Ramos (cell line): Measurements from ENCODE around the gene C11orf52.

Experiments
- in situ Hi-C: fragments of 300-500 bp; cut with MboI; formaldehyde crosslinking; loops from one replicate; pipeline ENCODE4 v1.14.3; 2022; ENCODE audit warnings: low sequenced_read_pairs; ENCODE audit not compliant: unreplicated experiment

The C11orf52 gene

DNA sequence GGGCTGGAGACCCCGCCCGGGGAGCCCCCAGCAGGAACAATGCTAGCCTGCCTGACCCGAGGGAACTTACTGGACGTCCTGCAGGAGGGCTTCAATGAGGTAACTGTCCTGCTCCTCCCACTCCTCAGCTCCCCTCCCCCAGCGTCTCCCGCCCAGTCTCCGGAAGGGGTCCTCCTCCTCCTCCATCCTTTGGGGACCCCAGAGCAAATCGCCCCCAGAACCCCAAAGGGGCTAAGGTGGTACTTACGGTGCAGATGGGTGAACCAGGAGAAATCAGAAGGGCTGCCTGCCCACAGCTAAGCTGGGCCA, 18.7 kb downstream of the C11orf52 start:
- in situ Hi-C loops, result no loop called here

DNA sequence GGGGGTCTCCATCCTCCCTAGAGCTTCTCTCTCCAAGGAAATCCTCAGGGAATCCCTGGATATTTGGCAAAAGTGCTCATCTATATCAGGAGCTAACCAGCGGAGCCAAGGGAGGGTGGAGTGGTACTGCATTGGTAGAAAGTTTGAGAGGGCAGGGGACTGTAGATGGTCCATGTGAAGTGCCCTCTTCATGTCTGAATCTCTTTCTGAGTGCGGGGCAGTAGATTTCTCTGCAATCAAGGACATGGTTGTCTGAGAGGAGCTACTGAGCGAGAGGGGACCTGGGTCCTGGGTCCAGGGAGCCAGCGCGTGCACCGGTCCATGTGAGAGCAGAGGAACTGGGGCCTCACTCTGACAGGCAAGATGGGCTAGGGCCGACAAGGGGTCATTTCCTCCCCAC, 19.1 kb downstream of the C11orf52 start:
- in situ Hi-C loops, result no loop called here

DNA sequence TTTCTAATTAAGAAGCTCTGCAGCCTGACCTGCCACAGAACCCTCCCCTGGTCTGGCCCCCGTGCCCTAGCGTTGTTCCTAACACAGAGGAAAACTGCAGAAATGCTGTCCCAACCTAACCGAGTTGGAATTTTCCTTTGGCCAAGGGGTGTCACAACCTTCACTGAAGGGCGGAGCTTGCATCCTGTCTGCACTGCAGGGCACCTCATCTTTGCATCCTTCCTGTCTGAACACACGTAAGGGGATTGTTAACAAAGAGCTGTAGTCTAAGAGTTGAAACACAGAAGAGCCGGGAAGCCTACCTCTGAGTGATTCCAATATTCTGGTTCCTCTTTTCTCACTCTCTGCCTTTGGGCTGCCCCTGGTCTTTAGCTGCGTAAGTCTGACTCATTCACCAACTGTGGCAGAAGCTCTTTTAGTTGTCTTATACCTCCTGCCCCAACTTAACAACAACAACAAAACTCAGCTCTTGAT, 20.0 kb downstream of the C11orf52 start:
- in situ Hi-C loops, result no loop called here

DNA sequence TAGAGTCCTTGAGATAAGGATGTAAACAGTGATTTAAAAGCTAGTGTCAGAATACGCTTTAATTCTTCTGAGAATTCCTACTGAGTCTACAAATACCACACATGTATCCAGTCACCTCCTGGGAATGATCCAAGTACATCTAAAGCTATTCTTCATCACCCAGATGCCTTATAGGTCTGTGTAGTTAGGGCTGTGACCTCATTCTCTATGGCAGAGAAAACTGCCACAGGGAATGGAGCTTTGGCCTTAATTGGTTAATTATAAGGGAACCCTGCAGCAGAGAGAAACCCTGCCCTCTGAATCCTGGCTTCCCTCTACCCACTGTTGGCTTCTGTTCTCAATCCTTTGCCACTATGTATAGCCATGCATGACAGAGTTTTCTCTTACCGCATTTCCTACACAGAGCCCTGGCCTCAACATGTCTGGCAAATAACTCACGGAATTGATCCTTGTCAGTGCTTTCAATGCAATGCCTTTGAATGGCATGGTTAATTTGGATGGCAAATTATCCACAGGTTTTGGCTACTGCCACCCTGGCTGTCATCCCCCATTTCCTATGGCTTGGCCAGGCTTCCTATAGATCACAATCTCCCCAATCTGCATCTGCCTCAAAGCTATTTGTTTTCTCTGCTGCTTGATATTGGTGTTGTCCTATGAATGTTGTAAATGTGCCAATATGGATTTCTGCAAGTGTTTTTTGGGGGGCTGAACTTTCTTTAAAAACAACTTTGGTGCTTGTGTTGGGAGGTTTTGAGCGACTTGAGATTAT, 21.3 kb downstream of the C11orf52 start:
- in situ Hi-C loops, result no loop called here

DNA sequence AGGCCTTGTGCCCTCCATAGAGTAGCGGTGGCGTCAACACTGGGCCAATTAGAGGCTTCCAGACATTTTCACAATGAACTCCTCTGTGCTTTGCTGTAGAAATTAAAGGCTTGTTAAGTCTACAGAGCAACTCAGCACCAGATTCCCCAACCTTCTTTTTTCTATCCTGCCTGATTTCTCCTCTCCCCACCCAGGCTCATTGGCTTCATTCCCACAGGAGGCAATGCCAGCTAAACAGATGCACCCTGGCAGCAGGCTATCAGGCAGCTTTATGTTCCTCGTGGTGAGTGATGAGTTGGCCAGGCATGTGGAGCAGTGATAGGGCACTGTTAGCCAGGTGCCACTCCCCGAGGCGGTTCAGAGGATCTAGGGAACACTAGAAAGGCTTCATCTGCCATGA, 23.2 kb downstream of the C11orf52 start:
- in situ Hi-C loops, result no loop called here

DNA sequence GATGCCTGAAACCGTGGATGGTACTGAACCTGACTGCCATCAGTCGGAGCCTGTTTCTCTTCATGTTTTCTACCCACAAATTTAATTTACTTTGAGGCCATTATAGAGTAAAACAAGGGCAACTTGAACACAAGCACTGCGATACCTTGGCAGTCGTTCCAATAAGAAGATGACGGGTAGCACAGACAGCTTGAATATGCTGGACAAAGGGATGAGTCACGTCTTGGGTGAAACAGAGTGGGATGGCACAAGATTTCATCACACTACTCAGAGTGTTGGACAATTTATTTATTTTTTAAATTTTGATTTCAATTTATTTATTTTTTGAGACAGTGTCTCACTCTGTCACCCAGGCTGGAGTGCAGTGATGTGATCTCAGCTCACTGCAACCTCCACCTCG, 24.1 kb downstream of the C11orf52 start:
- in situ Hi-C loops, result no loop called here

DNA sequence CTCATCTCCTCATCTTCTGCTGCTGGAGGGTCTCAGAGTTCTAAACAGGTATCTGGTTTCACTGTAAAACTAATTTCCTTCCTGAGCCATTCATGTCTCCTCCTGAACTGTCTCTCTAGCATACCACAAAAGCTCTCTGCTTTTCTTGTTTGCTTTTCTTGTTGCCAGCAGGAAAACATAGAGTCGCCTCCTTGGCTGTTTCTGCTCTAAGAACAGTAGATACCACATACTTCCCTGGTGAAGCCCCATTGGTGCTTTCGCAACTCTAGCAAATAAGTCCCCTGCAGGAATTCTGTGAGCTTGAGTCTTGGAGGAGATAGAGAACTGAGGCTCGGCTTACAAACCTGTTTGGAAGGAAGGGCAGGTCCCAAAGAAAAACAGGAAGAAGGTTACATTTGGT, 25.4 kb downstream of the C11orf52 start:
- in situ Hi-C loops, result no loop called here

DNA sequence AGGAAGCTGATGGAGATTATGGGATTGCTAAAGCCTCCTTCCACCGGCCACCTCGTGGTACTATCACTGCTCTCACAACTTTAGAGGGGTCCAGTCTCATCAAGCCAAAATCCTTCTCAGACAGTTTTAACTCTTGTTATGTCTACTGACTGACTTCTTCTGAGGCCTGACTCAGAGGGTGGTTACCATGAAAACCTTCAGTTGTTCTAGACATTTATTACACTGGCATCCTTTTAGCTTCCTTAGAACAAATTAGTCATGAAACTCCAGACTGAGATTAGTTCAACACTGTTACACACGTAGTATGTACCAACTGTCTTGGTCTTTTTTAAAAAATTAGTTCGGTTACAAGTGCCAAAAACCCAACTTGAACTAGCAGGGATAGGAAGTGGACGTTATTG, 25.9 kb downstream of the C11orf52 start:
- in situ Hi-C loops, result no loop called here

DNA sequence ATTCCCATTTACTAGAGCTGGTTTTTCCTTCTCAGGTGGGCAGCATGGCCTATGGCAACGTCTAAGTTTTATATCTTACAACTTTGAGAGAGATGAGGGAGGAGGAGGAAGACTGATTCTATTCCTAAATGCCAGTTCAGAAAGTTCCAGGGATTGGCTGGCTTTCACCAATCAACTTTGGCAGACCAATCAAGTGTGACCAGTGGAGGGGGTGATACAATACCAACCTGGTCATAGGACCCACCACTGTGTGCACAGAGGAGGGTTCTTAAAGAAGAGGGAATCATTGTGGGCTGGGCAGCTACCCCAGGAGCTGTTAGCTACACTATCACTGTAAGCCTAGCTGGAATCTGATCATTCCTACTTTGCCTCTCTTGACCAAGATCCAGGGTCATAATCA, 26.5 kb downstream of the C11orf52 start:
- in situ Hi-C loops, result no loop called here

DNA sequence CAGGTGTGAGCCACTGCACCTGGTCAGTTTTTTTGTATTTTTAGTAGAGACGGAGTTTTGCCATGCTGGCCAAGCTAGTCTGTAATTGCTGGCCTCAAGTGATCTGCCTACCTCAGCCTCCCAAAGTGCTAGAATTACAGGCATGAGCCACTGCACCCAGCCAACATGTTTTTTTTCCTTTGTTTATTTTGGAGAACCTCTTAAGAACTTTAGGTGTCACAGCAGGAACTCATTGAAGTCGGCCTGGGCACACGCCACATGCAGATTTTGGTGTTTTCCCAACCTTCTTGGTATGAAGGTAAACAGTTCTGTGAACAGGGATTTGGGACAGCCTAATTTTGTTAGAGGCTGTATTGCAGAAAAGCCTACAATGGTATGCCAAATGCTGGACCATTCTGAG, 27.8 kb downstream of the C11orf52 start:
- in situ Hi-C loops, result no loop called here

DNA sequence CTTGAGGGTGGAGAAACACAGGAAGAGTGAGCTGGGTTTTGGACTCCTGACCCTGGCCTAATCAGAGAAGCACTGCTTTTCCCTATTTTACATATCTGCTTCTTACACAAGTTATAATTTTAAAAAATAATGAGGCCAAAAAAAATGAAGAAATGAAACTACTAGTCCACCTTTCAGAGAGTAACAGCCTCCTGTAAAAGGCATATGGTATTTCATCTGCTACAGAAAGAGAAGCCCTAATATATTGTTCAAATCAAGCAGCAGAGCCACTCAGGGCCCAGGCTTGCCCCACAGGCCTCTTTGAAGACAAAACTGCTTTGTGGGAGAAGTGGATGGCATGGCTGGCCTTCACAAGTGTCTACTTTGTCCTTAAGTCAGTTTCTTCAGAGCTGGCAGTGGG, 28.4 kb downstream of the C11orf52 start:
- in situ Hi-C loops, result no loop called here

DNA sequence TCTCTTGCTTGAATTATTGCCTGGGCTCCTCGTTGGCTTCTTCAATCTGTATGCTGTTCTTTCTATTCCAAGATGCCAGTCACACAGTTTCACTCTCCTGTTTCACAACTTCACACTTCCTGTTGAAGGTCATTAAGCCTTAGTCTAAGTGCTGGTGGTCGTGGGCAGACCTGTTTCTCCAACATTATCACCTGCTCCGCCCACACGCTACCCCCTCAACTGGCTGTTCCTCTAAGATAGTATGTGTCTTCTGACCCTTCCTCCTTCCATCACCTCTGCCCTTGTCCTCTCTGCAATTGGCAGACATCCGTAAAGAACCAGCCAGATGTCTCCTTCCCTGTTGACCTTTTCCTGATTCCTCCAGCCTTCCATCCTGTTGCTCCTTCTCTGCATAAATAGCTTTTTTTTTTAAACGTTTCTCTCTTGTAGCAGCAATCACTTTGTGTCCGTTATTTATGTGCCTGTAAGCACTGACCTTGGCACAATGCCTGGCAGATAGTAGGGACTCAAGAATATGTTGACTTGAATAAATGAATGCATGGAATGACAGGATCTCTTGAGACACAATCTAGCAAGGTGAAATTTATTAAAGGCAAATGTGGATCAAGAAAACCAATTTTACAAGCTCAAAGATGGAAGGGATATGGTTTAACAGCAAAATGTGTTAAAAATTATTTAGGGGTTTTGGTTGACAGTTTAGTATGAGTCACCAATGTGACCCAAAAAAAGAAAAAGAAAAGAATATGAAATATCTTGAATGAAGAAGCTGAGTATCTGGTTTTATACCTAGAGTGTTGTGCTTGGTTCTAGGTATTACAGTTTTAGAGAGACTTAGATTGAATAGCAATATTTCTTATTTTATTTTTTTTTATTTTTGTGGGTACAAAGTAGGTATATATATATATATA, 31.1 kb downstream of the C11orf52 start:
- in situ Hi-C loops, result no loop called here

DNA sequence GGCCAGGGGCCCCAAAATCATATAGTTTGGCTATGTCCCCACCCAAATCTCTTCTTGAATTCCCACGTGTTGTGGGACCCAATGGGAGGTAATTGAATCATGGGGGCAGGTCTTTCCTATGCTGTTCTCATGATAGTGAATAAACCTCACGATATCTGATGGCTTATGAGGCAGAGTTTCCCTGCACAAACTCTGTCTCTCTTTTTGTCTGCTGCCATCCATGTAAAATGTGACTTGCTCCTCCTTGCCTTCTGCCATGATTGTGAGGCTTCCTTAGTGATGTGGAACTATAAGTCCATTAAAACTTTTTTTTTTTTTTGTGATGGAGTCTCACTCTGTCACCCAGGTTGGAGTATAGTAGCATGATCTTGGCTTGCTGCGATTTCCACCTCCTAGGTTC, 32.9 kb downstream of the C11orf52 start:
- in situ Hi-C loops, result no loop called here

DNA sequence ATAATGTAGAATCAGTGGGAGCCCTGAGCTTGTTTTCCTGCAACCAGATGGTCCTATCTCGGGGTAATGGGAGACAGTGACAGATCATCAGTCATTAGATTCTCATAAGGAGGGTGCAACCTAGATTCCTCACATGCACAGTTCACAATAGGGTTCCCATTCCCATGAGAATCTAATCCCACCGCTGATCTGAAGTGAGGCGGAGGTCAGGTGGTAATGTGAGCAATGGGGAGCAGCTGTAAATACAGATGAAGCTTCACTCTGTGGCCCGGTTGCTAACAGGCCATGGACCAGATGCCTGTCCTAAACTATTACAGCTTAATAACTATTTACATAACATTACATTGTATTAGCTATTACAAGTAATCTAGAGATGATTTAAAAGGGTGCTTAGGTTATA, 35.4 kb downstream of the C11orf52 start:
- in situ Hi-C loops, result no loop called here

DNA sequence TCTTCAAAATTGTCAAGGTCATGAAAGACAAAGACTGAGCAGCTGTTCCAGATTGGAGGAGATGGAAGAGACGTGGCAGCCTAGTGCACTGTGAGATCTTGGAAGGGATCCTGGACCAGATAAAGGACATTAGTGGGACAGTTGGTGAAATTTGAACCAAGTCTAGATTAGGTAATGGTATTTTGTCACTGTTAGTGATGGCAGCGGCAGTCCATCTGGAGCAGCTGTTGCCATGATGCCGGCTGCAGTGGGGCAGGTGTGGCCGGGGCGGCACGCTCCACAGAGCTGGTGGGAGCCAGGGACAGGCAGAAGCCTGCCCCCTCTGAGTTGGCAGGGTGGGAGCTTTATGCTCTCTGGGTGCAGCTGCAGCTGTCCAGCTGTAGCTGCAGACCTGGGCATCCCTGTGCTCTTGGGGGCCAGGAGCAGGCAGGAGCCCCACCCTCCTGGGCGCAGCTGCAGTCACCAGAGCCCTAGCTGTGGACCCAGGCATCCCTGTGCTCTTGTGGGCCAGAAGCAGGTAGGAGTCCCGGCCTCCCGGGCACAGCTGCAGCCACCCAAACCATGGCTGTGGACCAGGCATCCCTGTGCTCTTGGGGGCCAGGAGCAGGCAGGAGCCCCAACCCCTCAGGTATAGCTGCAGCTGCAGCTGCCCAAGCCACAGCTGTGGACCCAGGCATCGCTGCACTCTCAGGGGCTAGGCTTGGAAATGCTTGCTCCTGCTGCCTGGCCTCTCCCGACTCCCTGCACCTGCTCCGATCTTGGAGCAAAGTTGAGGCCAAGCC, 39.1 kb downstream of the C11orf52 start:
- in situ Hi-C loops, result no loop called here

DNA sequence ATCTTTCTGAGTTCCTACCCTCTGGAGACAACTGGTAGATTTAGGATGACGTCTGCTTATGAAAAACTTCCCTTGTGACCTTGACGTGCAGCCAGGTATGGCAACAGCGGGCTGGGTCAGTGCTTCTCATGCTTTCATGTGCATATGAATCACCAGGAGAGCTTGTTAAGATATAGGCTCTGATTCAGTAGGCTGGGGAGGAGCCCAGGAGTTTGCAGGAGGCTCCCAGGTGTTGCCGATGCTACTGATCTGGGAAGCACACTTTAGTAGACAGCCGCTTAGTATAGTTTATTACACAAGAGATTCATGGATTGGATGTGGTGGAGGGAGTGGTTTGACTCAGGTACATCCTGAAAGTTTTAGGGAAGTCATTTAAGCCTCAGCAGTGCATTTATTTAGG, 42.2 kb downstream of the C11orf52 start:
- in situ Hi-C loops, result no loop called here

DNA sequence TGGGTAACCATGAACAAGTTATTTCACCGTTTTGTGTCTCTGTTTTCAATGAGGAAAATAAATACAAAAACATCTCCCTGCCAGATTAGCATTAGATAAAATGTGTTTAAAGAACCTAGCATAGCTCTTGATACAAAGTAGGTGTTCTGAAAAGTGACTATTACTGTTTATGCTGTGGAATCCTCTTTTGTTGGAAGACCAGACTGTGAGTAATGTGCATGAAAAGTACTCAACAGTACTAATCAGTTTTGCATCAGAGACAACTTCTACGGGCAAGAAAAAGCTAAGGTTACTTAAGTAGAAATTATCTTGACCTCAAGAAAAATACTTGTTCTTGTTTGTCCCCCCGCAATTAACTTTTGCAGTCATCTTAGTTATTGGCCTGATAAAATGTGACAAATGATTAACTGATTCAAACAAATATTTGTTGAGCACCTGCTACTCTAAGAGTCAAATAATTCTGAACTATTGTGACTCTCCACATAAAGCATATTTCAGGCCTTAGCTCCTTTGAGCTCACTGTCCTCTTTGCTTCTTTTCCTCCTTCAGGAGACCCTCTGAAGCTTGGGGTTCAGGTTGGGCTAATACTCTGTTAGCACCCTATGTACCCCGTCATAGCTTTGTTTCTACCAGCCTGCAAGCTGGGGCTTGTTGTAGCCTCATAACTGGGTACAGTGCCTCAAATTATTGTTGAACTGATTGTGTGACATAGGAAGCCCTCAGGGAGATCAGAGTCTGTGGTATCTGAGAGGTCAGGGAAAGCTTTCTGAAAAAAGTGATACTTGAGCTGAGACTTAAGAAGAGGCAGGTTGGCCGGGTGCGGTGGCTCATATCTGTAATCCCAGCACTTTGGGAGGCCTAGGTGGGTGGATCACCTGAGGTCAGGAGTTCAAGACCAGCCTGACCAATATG, 42.9 kb downstream of the C11orf52 start:
- in situ Hi-C loops, result no loop called here

DNA sequence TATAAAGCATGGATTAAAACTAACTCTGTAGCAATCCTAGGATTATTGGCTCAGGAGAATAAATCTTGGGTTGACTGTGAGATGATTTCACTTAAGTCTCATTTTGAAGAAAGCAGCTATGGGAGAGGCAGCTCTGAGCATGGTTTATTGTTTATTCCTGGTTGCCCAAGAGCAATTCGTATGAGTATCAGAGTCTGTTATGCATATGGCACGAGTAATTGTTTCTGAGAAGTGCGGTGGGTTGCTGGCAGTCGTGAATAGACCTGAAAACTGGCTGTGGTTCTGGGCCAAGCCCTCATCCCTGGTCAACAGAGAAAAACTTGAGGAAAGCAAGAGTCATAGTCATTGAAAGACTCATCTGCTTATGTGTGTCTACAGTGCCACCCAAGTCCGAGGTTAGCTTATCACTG, 45.2 kb downstream of the C11orf52 start:
- in situ Hi-C loops, result no loop called here

DNA sequence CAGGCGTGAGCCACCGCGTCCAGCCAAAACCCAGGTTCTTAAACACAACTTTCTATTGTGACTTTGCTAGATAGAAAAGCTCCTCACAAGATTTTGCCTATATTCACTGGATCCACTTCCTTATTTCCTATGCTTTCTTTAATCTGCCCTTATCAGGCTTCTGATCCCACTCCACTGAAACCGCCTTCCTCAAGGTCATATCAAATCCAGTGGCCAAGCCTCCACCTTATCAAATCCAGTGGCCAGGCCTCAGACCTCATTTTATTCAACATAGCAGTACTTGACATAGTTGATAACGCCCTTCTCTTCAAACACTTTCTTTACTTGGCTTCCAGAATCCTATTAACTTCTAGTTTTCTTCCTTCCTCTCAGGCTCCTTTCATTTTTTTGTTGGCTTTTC, 48.0 kb downstream of the C11orf52 start:
- in situ Hi-C loops, result no loop called here

DNA sequence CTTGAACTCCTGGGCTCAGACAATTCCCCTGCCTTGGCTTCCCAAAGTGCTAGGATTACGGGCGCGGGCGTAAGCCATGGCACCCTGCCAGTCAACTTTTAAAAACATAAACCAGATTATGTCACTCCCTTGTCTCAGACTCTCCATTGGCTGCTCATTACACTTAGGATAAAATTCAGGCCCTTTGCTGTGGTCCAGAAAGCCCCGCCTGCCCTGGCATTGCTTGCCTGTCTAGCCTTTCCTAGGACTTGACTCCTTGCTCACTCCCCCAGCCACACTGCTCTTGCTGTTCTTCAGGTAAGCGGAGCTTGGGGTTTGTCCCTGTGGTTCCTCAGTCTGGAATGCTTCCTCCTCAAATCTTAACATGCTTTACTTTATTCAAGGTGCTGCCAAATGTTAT, 48.9 kb downstream of the C11orf52 start:
- in situ Hi-C loops, result no loop called here
